ENCODE measurements around the gene LAPTM4A.

GRCh38 chr2:20069756-20070155 lies 18.3 kb upstream of the LAPTM4A start:
- TF ChIP-seq CTCF (IDR thresholded peaks at IDR 0.05): no peak
- no peak for TF ChIP-seq POLR2A (IDR thresholded peaks at IDR 0.05)
